ENCODE data around the gene GABBR2.
A peak's percentile ranks its signal among the peaks of the same experiment; 100 is the strongest.

The GABBR2 gene

DNA sequence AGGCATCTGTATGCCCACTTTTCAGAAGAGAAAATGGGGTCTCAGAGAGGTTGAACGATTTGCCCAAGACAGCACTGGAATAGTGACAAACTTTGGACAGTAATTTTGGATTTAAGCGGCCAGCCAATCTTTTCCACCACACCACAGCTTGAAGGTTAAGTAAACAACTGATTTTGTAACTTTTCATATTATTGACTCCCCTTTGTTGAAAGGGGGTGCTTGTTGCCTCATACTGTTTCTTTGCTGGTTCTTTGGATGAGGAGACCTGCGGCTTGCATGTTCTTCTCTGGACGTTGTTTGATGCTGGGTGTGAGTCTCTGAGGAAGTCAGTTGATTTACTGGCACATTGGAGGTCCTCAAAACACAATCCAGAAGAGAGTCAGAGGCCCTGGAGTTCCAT, 11.7 kb upstream of the GABBR2 start:
- DNase-seq, result no peak

DNA sequence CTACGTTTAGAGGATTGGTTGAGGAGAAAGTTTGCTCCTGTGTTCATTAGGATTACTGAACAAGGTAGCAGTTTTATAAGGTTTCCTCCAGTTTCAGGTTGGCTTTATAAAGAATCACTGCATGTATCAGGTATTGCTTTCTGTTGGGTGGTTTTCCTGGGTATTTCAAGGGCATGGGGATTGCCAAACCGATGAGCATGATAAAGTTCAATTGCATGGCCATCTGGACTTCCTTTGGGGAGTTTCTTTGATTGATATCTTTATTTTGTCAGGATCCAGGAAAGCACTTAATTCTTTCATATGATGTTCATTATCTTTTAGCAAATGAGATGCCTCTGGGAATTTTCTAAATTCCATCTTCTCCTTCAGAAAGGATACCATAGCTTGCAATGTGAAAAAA, 10.3 kb upstream of the GABBR2 start:
- no peak for DNase-seq

DNA sequence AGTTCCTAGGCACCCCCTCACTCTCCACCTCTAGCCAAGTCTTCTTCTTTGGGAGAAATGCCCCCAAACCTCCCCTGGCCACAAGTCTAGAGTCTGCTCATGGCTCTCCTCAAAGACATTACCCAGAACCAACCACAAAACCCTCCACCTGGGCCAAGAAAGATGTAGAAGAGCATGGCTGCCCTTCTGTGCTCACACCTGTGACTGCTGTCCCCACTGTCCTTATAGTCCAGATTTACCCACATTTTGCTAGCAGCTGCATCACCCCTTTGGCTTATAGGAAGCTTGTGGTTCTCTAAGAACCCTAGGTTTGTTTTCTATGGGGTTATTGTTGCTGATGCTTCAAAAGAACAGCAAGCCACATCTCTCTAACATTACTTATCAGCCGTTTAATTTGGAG, 6.1 kb upstream of the GABBR2 start:
- no peak for DNase-seq

DNA sequence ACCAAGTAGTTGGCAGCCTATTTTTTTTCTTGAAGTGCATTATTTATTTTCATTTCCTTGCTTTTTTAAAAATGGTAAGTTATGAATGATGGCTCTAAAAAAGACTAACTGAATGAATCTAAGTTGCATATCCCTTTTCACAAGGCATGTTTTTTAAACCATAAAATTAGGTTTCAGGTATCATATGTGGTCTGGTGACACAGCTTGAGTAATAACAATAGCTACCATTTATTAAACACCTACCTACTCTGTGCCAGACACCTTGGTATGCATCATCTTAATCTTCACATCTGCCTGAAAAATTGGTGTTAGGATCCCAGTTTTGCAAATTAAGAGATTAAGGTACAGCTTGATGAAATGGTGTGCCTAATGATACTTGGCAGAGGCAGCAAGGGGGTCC, 4.3 kb upstream of the GABBR2 start:
- no peak for DNase-seq

DNA sequence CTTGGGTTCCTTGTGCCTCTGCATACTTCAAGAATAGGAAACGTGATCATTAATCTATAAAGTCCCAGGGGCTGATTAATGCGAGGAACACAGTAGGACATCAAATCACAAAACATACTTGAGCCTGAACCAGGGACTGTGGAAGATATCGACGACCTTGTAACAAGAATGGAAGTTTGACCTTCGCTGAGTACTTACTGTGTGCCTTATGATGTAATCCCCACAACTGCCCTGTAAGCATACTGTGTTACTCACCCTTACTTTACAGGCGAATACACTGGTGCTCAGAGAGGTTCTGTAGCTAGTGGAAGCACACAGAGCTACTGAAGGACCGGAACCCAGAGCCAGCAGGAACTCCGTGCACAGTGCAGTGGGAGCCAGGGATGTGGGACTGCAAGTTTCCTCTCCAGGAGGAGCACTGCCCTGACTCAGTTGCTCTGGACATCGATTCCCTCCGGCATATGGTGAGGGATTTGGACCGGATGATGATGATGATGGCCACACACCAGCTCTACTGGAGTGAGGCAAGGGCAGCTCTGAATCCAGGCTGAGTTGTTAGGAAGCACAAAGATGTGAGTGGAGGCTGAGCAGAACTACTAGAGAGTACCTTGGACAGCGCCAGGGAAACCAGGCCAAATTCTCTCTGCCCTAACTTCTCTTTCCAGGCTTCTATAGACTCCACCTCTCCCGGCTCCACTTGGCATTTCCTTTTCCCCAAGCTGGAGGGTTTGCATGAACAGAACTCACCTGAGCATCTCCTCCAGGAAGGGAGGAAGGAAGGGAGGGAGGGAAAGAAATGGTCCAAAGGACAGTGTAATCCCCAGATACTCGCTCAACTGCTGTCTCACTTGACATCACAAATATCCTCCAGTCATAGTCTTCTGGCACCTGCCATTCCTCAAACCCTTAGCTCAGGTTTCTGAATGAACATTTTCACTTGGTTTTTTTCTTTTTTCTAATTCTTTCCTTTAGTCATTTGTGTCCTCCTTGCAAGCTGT, 1.5 kb upstream of the GABBR2 start:
- DNase-seq, result no peak

DNA sequence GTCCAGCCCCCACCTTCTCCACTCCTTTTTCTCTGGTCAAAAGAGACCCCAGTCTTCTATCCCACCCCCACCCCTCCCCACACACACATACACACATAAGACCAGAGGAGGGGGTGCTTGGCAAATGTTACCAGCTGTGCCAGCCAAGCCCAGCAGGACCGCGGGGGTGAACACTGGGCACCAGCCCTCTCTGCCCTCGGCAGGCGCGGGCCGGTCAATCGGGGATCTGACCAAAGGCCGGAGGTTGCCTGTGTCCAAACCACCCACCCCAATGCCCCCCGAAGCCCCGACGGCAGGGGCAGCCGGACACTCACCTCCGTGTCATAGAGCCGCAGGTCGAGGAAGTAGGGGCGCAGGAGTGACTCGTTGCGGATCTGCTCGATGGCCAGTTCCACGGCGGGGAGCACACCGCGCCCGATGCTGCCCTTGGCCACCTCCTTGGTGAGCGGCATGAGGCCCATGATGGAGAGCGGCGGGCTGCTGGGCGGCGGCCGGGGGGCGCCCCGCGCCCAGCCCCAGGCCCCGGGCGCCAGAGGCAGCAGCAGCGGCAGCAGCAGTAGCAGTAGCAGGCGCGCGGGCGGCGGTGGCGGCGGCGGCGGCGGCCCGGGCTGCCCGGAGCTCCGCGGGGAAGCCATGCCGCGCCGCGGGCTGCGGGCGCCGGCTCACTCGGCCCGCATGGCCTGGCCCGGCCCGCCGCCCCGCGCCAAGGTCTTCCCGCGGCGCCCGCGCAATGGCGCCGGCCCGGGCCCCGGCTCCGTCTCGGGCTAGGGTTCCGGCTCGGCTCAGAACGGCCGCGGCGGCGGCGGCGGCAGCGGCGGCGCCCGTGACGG, 417 bp downstream of the GABBR2 start:
- no peak for DNase-seq

DNA sequence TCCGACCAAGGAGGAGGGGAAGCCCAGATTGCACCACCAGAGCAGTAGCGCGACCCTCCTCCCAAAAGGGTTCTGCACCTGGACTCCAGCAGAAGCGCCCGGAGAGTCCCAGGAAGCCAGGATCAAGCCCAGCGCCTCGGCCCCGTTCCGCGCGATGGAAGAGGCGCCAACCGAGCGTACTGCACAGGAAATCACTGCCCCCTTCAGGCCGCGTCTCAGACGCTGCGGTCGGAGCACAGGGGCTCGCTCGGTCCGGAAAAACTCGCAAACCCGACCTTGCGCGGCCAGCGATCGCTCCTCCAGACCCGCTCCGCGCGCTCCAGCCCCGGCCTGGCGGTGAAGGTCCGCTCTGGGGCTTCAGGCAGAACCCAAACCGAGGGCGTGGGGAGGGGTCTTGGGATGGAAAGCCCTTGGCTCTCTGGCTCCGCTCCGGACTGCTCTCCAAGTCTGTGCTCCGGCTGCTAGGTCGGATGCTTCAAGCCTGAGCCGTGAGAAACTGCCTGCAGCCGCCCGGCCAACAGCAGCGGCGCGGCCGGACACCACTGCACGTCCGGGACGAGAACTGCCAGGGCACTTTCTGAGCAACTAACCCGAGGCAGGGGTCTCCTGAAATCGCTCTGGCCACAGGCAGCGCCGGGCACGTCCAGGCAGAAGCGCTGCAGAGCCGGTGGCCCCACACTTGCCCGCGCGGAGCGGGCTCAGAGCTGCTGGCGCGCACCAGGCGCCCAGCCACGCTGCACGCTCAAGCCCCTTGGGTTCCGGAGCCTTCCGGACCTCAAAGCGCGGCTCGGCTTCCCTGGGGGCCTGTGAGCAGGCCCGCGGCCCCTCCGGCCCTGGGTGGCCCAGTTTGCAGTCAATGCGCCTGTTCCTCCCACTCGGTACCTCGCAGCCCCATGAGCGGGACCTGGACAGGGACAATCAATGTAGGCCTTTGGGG, 1.3 kb downstream of the GABBR2 start:
- DNase-seq, result peak; percentile 65

DNA sequence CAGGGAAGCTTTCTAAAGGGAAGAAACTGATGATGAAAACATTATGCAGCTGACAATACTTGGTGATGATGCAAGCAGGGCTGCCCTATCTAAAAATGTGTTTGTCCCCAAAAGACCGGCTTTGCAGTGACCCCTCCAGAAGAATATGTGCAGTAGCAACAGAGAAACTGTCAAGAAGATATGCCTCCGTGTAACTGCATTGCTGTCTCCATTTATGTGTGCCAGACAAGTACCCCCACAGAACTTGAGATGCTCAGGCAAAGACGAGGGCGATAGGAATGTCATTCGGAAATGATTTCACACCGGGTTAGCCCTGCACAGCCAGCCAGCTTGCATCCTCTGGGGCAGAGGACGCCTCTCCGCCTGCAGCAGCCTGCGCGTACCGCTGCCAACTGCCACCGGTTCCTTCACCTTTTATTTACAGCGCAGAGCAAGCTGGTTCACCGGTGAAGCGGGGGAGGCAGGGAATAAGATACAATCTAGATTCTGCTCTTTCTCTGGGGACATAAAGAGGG, 2.0 kb downstream of the GABBR2 start:
- no peak for DNase-seq

DNA sequence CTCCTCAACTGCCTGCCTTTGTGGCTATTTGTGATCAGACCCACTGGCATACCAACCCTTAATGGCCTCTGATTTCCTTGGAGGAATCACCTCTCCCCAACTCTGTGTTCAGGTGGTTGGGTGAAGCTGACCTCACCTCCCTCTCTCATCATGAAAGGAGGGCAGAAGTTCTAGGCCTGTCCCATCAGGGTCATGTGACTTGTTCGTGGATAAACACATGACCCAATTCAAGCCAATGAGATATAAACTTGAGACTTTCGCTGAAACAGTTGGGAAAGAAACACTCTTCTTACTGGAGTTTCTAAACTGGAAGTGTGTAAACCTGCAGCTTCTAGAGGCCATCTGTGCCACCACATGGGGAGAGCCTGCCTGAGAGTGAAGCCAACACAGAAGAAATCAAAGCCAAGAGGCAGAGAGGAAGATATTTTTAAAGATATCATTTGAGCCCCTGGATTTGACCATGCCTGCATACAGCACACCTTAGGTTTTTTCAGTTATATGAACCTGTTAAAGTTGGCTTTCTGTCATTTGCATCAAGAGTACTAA, 5.8 kb downstream of the GABBR2 start:
- DNase-seq, result no peak

DNA sequence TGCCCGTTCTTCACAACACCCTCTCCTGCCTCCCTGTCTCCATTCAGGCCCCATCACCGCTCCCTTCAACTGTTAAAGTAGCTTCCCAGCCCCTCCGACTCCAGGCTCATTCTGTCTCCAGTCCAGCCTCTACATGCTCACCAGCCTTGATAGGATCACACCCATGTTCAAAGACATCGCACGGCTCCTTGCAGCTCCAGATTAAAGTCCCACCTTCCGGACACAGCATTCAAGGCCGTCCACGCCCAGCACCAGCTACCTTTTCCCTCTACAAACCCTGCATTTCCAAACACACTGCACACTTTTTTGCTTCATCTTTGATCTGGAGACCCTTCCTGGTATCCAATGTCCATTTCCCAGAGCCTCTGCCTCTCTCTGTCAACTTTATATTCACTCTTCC, 6.4 kb downstream of the GABBR2 start:
- DNase-seq, result no peak

DNA sequence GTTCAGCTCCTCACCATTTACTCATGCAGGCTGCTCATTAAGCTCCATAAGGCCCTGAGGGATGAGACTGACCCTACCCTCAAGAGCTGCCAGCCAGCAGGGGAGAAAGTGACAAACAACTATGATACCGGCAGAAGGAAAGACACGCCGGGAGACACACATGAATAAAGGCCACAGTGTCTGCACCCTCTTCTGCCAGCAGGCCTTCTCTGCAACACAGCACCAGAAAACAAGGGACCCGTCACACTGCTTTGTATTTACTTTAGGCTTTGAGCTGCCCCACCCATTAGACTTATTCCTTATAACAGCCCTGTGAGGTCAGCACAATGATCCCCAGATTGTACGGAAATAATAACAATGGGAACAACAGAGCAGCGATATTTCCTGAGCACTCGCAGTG, 7.2 kb downstream of the GABBR2 start:
- no peak for DNase-seq

DNA sequence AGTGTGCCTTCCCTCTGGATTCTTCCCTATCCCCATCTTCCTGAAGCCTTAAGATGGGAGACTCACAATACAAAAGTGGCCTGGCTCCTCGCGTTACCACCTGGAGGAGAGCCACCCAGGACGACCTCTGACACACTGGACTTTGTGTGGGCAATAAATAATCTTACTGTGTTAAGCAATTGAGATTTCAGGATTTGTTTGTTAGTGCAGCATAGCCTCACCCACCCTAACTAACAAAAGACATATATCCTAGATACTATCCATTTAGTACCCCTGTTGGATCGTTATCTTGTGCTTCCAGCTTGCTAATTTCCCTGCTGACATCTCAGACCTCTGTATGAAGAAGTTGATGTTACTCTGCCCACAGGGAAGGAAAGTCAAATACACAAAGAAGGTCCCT, 7.9 kb downstream of the GABBR2 start:
- no peak for DNase-seq

DNA sequence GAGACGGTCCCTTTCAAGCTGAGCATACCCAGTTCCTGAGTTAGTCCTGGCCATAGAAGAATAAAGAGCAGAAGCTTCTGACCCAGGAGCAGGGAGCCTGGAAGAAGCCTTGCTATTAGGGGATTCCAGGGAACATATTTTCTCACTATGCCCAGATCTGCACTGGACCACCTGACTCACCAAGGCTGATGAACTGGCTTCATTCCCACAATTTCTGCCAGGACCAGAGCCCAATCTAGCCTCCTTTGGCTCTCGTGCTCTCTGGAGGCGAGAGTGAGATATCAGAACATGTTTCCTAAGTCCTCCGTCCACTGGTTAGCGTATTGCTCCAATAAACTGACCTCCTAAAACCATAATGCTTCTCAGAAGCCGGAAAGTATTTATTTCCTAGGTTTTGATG, 9.9 kb downstream of the GABBR2 start:
- no peak for DNase-seq

DNA sequence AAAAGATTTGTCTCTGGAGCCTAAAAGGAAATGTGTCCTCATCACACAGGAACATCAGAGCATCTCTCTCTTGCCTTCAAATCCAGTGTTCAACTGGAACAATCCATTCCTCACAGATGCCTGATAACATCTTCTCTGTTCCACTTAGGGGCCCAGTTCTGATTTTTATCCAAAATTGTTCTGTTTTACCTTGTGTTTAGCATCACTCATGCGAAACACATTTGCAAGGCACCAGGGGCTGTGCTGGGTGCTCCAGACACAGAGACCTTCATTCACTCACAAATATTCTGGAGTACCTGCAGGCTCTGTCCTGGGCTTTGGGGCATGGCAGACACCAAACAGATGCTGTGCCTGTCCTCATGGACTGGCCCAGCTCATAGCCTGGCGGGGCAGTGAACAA, 13.8 kb downstream of the GABBR2 start:
- DNase-seq, result no peak

DNA sequence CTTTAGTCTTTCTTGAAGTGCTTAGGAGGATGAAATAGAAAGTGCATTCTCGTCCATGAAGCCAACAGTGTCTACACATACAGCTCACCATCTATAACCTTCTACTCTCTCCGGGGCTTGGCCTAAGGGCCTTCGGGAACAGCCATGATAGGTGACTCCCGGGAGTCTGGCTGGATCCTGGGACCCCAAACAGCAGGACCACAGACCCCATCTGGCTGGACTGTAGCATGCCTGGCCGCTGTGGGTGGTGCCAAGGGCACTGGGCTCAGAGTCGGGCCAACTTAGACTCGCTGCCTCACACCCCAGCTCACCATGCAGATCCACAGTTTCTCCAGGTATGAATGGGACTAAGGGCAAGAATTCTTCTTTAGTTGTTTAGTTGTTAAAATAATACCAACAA, 16.3 kb downstream of the GABBR2 start:
- no peak for DNase-seq

DNA sequence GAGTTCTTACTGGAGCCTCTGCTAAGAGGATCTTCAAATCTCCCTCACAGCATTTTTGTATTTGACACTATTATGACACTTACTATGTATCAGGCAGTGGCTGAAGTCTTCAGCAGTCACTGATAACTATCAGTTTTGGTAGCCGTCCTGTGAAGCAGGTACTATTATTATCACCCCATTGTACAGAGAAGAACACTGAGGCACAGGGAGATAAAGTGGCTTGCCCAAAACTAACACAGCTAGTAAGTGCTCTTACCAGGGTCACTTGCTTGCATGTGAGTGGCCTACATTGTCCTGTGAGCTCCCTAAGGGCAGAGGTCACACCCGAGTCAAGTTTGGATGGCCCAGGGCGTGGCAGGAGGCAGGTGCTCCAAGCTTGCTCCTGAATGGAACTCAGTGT, 16.8 kb downstream of the GABBR2 start:
- DNase-seq, result no peak

DNA sequence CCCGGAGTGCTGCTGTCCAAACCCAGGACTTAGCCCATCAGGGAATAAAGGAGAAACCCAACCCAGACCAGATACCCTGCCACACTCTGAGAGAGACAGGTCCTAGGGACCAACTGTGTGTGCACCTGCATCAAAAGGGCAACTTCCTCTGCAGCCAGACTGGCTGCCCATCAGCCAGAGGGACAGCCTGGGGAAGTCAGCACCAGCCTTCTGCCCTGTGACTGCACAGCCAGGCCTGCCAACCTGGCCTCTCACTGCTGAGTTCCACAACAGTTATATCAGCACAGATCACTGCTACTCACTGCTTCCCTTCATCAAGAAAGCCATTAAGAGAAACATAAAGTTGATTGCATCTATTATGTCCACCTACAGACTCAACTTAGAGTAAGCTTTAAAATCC, 18.0 kb downstream of the GABBR2 start:
- no peak for DNase-seq

DNA sequence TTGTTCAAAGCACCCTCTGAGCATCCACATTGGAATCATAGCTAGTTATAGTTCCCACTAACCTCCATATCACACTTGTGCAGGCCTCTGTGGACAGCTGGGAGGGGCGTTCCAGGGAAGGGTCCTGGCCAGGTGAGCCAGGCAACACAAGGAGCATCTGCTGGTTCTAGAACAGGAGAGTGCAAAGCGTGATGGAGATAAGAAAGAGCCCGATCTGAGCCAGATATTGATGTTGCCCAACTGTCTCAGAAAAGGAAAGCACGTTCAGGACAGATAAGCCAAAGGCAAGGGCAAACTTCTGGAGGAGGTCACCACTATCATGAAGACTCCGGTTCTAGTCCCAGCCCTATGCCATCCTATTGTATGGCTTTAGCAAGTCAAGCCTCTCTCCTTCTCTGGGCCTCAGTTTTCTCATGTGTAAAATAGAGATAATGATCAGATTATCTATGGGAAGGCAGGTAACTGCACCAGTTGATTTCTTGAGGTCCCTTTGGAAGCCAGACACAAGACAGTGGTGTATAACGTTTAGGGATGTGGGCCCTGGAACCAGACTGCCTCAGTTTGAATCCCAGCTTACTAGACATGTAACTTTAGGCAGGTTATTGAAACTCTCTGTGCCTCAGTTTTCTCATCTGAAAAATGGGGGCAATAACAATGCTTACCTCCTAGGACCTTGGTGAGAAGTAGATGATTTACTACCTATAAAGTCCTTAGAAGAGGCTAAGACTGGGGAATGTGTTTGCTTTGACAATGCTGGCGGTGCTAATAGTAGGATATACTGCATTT, 19.8 kb downstream of the GABBR2 start:
- no peak for DNase-seq

DNA sequence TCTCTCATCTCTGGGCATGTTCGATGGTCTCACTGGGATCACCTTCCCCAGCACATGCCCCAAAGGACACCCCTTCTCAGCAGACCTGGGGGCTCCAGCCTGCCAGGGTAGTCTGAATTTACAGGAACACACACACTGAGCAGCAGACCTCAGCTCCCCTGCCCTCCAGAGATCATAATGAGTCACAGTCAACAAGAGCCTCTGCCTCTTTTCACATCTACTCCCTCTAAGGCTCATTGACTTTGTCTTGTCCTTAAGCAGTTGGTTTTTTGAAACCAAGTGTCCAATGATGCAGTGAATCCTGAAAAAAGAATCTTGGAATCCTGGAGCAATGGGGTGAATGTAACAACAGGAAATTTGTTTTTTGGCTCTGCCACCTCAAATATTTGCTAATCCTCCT, 20.8 kb downstream of the GABBR2 start:
- no peak for DNase-seq

DNA sequence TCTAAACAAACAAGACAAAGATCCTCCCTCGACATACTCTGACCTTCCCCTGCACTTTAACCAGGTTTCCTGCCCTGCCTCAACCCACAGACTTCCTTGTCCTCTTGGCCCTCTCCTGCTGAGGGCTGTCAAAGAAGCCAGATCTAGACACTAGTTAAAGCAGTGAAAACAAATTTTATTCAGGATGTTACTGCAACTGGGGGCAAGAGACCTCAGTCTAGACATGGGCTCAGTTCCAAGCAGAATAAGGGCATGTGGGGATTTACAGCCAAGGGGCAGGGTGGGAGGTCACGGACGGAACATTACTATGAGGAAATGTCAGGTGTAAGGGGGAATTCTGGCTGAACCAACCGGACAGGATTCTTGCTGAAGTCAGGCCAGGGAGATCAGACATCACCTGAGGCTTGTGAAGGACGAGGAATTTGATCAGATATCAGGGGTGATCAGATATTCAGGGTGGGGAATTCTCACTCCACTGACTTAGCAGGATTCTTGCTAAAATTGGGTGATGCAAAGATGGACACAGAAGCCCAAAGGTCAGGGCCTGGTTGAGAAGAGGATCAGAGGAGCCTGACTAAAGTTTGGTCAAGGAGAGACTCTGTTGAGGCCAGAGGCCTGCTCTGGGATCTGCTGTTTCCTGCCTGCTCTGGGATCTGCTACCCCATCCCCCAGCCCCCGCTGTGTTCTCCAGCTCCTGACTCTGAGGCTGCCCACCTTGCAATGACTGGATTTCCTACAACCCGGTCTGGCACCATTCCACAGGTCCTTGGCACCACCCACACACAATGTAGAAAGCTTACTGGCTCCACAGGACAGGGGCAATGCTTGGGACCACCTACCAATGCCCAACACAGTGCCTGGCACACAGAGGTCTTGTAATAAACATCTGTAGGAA, 21.5 kb downstream of the GABBR2 start:
- DNase-seq, result no peak

Measured in activated CD8-positive, alpha-beta memory T cell treated with anti-CD3 and anti-CD28 coated beads, Interleukin-2, amount 50 U/mL, for 48 hours (primary cell).